Bronchial epithelial cell (primary cell): ENCODE measurements around the gene AQR. TPM values are rescaled to one million over a fixed set of nuclear protein-coding genes. Genes with fewer than 3 reads are reported as not detected.

Experiments used
- DNase-seq: peaks from one replicate; pipeline ENCODE4 v3.0.0-alpha.2; 2010; ENCODE audit warnings: low read depth
- FAIRE-seq: peaks from 2 replicates; lab custom pipeline; 2011; peaks lifted over from hg19 to GRCh38; lab: Jason Lieb, UNC
- H3K27me3 ChIP-seq: 2 replicates; pipeline ENCODE4 v1.5.1; 2011; ENCODE audit warnings: low read length; ENCODE audit not compliant: control insufficient read depth, insufficient read depth
- H3K36me3 ChIP-seq: 2 replicates; pipeline ENCODE4 v1.5.1; 2011; ENCODE audit warnings: low read length; ENCODE audit not compliant: control insufficient read depth, insufficient read depth
- H3K4me3 ChIP-seq: 2 replicates; pipeline ENCODE4 v1.5.1; 2011; ENCODE audit warnings: mild to moderate bottlenecking, low read depth, low read length, control low read depth
- CTCF ChIP-seq: IDR thresholded peaks from 2 replicates; pipeline ENCODE4 v1.5.1; 2011; ENCODE audit warnings: mild to moderate bottlenecking, moderate library complexity, low read length, control low read depth, inconsistent platforms; ENCODE audit not compliant: insufficient read depth, severe bottlenecking
- total RNA-seq: library from RNA; depleted of rRNA; stranded (reverse); fragments of >200 nt; gene quantifications from 2 replicates; pipeline ENCODE4 v1.2.1, GENCODE V29; 2014

Gene AQR
- total RNA-seq, 1 donor from 2014 or later: 14.7 TPM

GRCh38 chr15:34828145-34828911 is 141.2 kb downstream of the AQR start:
- no peak for FAIRE-seq
- TF ChIP-seq CTCF: no peak

GRCh38 chr15:34821831-34822230 is 147.7 kb downstream of the AQR start:
- Histone ChIP-seq H3K4me3 (no peak overlapping the region), H3K27me3 (peaks cover 7% of the 10 kb centered on the region), H3K36me3 (no peaks in the 10 kb centered on the region)
- FAIRE-seq: no peak
- DNase-seq: no peak
- TF ChIP-seq CTCF: no peak

More at GRCh38 chr15:34828145-34828911, 141.2 kb downstream of the AQR start:
- no peaks in the 10 kb centered on the region for H3K36me3 ChIP-seq
- H3K4me3 ChIP-seq: no peak overlapping the region
- DNase-seq: no peak
- peaks cover 7% of the 10 kb centered on the region for H3K27me3 ChIP-seq

- Histone ChIP-seq H3K36me3 (no peaks in the 10 kb centered on the region), H3K27me3 (peaks cover 7% of the 10 kb centered on the region), H3K4me3 (no peak overlapping the region)
- no peak for FAIRE-seq
- DNase-seq: no peak
- no peak for TF ChIP-seq CTCF
Measured at GRCh38 chr15:34820110-34820509, 149.4 kb downstream of the AQR start.

DNA sequence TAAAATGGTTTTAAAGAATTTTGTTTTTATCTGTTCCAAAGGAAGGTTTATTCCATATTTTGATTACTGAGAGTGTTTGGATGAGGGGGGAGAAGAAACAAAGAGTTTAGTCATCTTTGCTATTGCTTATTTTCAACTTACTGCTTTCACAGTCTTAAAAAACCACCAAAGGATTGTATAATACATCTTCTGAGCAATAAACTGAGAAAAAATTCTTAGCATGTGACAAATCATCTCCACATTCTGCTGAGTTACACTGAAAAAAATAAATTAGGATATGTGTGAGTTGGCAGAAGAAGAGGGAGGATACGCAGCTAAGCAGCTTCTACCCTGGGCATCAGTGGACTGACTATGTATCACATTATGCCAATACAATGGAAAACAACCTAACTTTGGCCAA is 151.0 kb downstream of the AQR start:
- FAIRE-seq (no peak), DNase-seq (no peak)
- Histone ChIP-seq H3K27me3 (no peaks in the 10 kb centered on the region), H3K4me3 (no peak overlapping the region), H3K36me3 (no peaks in the 10 kb centered on the region)
- TF ChIP-seq CTCF: no peak

- DNase-seq (no peak), FAIRE-seq (no peak)
- Histone ChIP-seq H3K36me3 (no peaks in the 10 kb centered on the region), H3K4me3 (no peak overlapping the region), H3K27me3 (no peaks in the 10 kb centered on the region)
- no peak for TF ChIP-seq CTCF
Measured at GRCh38 chr15:34815836-34816235, 153.7 kb downstream of the AQR start.
